SKM-1 treated with dmso at 0.1 percent for 144 hours (cell line): Measurements from ENCODE around the gene DDI2.
"Not testable (repeated sequence)": the region's sequence is repeated elsewhere in the genome, so short reads cannot be mapped to it uniquely, and the experiment has no call there.

Experiments used
- DNase-seq: peaks from one replicate; lab custom pipeline; 2025; ENCODE audit not compliant: unreplicated experiment; lab: John Stamatoyannopoulos, UW

The DDI2 gene

GRCh38 chr1:15617173-15618076 lies at the start of gene DDI2:
Gene DDI2 (plus strand): TSS chr1:15617458. CDS start chr1:15617671, 213 bp downstream.
- DNase-seq: peak; percentile 94

GRCh38 chr1:15568387-15569073 lies 48.7 kb upstream of the DDI2 start:
- no peak for DNase-seq

DNA sequence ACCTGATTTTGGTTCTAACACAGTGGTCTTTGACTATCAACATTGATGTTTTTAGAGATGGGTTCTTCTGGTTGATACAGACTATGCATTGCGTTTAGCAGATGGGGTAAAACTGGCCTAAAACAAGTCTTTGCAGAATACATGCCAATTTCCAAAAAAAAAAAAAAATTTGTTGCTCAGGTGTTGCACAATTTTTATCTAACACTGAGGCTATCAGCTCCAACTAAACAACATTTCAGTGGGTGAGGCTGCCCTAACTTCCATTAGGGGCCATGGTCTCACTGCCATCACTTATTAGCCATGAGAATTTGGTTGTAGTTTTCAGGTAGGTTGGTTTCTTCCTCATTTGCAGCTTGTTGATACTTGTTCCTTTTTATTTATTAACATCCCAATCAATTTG lies 46.4 kb upstream of the DDI2 start:
- no peak for DNase-seq

DNA sequence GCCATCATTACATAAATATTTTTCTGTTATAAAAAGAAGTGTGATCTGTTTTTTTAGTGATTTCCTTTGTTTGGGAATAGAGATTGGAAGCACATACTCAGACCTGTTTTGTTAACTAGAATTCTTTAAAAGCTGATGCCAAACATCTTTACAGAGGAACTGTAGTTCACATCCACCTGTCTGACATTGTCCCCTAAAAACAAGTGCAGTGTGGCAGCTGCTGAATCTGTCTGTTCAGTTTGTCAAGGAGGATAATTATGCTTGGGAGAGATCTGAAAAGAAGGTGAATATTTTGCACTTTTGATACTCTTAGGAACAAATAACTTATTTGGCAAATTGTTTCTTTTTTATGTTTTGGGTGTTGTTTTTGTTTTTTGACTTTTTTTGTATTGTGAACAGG lies 46.0 kb upstream of the DDI2 start:
- DNase-seq: no peak

GRCh38 chr1:15573477-15573876 lies 43.8 kb upstream of the DDI2 start:
- DNase-seq: no peak

- no peak for DNase-seq
These were observed 42.5 kb upstream of the DDI2 start for GRCh38 chr1:15574741-15575140.

DNA sequence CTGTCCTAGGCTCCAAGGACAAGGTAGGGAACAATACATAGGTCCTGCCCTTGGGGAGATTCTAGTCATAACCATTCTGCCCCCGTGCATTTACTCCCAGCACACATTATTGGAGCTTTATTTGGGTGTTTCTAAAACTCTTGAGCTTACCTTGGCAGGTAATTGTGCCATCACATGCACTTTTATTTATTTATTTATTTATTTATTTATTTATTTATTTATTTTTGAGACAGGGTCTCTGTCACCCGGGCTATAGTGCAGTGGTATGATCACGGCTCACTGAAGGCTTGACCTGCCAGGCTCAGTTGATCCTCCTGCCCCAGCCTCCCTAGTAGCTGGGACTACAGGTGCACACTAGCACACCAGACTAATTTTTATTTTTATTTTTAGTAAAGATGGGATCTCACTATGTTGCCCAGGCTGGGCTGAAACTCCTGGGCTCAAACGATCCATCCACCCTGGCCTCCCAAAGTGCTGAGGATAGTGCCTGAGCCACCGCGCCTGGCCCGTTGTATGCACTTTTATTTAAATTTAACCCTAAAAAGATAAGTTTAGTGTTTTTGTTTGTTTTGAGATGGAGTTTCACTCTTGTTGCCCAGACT lies 41.6 kb upstream of the DDI2 start:
- DNase-seq: no peak

DNA sequence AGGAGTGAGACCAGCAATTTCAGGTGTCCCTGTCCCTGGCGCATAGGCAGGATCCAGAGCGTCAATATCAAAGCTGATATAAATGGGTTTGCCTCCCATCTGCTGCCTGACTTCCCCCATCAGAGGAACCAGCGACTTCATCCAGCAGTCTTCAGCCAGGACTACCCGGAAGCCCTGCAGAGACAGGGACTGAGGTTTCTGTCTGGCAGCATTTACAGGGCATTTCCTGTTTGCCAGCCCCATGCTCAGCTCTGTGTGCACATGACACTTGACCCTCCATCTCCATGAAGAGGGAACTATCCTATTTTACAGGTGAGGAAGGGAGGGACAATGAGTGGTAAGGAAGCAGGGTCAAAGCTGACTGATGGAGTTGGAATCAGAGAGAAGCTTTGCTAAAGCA lies 39.6 kb upstream of the DDI2 start:
- no peak for DNase-seq

- DNase-seq: no peak
These were observed 38.2 kb upstream of the DDI2 start for GRCh38 chr1:15578921-15579682.

GRCh38 chr1:15579683-15580047 lies 37.6 kb upstream of the DDI2 start:
- no peak for DNase-seq

GRCh38 chr1:15583016-15583706 lies 34.1 kb upstream of the DDI2 start:
- DNase-seq: no peak

GRCh38 chr1:15584489-15585363 lies 32.5 kb upstream of the DDI2 start, which contains the start of gene AGMAT:
Gene AGMAT (minus strand): TSS chr1:15585051. CDS start chr1:15584967, 84 bp downstream.
- DNase-seq: no peak

- no peak for DNase-seq
These were observed 25.0 kb upstream of the DDI2 start for GRCh38 chr1:15592285-15592684.

DNA sequence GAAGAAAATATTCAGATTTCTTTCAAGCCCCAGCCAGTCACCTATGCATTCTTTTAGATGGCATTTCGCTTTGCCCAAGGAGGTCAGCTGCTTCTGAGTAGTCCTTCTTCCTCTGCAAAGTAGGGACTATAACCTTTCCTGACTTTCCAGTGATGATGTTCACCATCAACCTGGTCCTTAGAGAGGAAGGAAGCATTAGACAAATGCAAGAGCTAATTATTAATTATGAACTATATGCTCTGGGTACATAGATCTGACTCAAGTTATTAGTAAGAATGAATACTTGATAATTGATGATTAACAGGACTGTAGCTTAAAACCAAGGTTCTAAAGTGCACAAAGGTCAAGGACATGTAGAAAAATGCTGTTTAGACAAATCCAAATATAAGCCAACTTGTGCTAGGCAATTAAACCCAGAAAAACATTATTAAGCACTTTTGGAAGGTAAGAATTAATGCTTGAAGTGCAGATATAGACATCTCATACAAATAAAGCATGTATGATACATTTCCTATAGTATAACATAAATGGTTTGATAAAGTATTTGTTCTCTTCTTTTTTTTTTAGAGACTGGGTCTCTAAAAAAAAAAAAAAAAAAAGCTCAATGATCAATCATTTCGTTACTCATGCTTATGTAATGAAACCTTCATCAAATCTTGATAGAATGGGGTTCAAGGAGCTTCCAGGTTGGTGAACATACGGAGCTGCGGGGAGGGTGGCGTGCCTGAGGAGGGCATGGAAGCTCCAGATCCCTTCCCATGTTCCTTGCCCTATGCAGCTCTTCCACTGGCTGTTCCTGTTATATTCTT lies 21.2 kb upstream of the DDI2 start:
- no peak for DNase-seq

DNA sequence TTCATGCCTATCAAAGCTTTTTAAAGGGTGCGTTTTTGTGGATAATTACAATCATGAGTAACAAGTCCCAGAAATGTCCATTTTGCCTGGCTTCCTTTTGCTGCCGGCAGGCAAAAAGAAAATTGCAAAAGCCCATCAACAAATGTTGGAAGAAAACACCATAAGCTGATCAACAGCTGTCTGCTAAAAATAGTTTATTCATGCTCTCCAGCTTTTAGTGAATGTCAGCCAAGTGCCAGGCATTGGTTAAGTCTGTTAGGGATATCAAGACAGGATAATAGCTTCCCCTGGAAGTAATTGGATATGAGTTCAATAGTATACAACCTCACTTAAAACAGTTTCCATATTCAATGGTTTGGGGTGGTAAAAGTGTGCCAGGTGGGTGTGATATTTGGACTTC lies 18.8 kb upstream of the DDI2 start:
- DNase-seq: no peak

GRCh38 chr1:15603050-15603965 lies 13.9 kb upstream of the DDI2 start:
- DNase-seq: peak; percentile 96

- DNase-seq: not testable (repeated sequence)
These were observed 13.3 kb upstream of the DDI2 start for GRCh38 chr1:15603966-15604282.

GRCh38 chr1:15604400-15604799 lies 12.9 kb upstream of the DDI2 start:
- DNase-seq: not testable (repeated sequence)
